Measurements from ENCODE around the gene S100A2.
A peak's percentile ranks its signal among the peaks of the same experiment; 100 is the strongest.
"Not testable (repeated sequence)": the region's sequence is repeated elsewhere in the genome, so short reads cannot be mapped to it uniquely, and the experiment has no call there.

Gene S100A2

GRCh38 chr1:153532769-153533599 lies 32.7 kb downstream of the S100A2 start:
- DNase-seq (ENCODE audit: low read depth) = peak; percentile 86

GRCh38 chr1:153532181-153532580 lies 33.5 kb downstream of the S100A2 start:
- DNase-seq (ENCODE audit: low read depth) = no peak

GRCh38 chr1:153531638-153532037 lies 34.0 kb downstream of the S100A2 start:
- DNase-seq (ENCODE audit: low read depth) = no peak

- DNase-seq (ENCODE audit: low read depth) = no peak
Measured at GRCh38 chr1:153527683-153528040, 38.0 kb downstream of the S100A2 start.

GRCh38 chr1:153527023-153527682 lies 38.5 kb downstream of the S100A2 start:
- DNase-seq (ENCODE audit: low read depth) = no peak

- DNase-seq (ENCODE audit: low read depth) = no peak
Measured at GRCh38 chr1:153526132-153526543, 39.5 kb downstream of the S100A2 start.

- DNase-seq (ENCODE audit: low read depth) = no peak
Measured at GRCh38 chr1:153525088-153525728, 40.4 kb downstream of the S100A2 start.

- DNase-seq (ENCODE audit: low read depth) = not testable (repeated sequence)
Measured at GRCh38 chr1:153522353-153523048, 43.1 kb downstream of the S100A2 start.

GRCh38 chr1:153521808-153522207 lies 43.8 kb downstream of the S100A2 start:
- not testable (repeated sequence) for DNase-seq (ENCODE audit: low read depth)

GRCh38 chr1:153520818-153521476 lies 44.7 kb downstream of the S100A2 start:
- DNase-seq (ENCODE audit: low read depth) = peak; percentile 62

GRCh38 chr1:153520137-153520691 lies 45.4 kb downstream of the S100A2 start:
- not testable (repeated sequence) for DNase-seq (ENCODE audit: low read depth)

GRCh38 chr1:153519242-153519641 lies 46.4 kb downstream of the S100A2 start:
- no peak for DNase-seq (ENCODE audit: low read depth)

GRCh38 chr1:153515504-153516394 lies 49.9 kb downstream of the S100A2 start:
- no peak for DNase-seq (ENCODE audit: low read depth)

GRCh38 chr1:153513666-153514065 lies 52.0 kb downstream of the S100A2 start:
- no peak for DNase-seq (ENCODE audit: low read depth)

GRCh38 chr1:153513023-153513422 lies 52.6 kb downstream of the S100A2 start:
- no peak for DNase-seq (ENCODE audit: low read depth)

Measured in EH (cell line).